T-helper 9 cell (primary cell): Measurements from ENCODE around the gene KCNAB2.
A peak's percentile ranks its signal among the peaks of the same experiment; 100 is the strongest.

ENCODE experiments used
- DNase-seq: peaks from one replicate; pipeline ENCODE4 v3.0.0-alpha.2; 2020

Gene KCNAB2

DNA sequence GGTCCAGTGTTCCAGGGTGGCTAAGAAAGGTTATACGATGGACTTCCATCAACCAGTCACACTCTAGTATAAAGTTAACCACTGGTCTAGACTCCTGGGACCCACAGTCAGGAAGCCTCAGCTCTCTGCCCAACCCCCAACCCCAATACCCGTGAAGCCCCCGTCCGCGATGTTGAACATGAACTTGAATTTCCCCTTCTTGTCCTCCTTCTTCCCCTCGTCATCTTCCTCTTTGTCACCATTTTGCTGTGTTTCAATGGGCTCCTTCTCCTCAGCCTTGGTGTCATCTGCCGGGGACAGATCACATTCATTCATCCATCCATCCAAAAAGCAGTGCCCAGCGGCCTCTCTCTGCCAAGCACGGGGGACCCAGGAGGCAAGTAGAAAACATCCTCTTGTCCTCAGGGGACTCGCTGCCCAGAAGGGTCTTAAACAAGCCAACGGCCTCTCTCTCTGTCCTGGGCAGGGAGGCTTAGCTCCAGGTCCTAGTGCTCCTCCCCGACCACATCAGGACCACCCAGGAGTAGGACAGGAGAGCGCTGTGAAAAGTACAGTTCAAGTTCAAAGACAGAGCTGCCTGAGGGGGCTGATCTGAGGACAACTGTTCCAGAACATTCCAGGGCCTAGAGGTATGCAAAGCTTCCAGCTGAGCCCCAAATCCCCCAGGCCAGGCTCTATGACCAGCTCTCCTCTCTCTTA lies 66.5 kb downstream of the KCNAB2 start:
- no peak for DNase-seq

DNA sequence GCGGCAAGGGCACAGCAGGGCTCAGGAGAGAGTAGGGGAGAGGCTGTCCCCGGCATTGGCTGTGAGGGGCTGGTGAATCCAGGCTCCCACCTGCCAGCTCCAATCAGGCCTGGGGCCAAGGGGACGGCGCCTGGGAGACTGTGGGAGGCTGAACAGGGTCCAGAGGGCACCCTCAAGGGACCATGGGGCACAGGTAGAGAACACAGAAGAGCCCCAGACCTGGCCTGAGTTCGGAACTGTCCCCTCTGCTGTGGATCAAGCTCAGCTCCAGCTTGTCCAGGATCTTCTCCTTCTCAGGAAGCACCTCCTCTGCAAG lies 67.0 kb downstream of the KCNAB2 start:
- DNase-seq, result no peak

DNA sequence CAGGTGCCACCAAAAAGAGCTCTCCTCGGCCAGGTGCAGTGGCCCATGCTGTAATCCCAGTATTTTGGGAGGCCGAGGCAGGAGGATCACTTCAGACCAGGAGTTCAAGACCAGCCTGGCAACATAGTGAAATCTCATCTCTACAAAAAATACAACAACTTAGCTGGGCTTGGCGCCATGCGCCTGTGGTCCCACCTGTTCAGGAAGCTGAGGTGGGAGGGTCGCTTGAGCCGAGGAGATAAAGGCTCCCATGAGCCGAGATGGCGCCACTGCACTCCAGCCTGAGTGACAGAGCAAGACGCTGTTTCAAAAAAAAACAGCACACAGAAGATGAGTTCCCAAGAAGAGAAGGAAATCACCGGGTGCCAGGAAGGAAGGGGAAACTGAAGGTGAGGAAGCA lies 67.4 kb downstream of the KCNAB2 start:
- DNase-seq, result no peak

DNA sequence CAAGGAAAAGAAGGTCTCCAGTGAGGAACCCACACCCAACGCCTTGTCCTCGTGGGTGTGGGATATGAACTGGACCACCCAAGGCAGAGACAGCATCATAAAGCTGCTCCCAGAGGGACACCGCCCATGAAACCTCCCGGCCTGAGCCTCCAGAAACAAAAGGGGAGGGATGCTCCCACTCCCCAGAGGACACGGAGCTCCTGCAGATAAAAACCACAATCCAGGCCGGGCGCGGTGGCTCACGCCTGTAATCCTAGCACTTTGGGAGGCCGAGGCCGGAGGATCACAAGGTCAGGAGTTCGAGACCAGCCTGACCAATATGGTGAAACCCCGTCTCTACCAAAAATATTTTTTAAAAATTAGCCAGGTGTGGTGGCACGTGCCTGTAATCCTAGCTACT lies 68.1 kb downstream of the KCNAB2 start:
- no peak for DNase-seq

DNA sequence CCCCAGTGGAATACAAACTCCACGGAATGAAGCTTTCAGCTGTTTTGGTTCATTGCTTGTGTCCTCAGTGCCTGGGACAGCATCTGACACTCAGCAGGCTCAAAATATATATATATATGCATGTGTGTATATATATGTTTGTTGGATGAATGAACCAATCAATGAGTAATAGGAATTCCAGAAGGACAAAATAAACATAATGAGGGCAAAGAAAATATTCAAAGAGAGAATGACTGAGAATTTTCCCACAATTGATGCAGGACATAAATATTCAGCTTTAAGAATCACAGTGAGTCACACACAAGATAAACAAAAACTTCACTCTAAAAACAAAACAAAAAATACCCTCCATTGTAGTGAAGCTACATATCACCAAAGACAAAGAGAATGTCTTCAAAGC lies 70.4 kb downstream of the KCNAB2 start:
- no peak for DNase-seq

DNA sequence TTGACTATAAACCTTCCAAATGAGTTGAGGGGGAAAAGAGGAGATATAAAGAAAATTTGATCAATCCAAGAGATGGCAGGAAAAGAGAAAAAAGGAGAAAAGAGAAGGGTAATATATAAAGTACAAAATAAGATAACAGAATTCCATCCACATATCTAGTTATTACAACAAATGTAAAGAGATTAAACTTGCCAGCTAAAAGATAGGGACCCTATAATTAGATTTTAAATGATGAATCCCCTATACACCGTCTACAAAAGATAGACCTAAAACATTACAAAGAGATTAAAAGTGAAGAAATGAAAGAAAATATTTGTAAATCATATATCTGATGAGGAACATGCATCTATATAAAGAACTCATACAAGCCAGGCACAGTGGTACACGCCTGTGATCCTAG lies 71.4 kb downstream of the KCNAB2 start:
- no peak for DNase-seq

DNA sequence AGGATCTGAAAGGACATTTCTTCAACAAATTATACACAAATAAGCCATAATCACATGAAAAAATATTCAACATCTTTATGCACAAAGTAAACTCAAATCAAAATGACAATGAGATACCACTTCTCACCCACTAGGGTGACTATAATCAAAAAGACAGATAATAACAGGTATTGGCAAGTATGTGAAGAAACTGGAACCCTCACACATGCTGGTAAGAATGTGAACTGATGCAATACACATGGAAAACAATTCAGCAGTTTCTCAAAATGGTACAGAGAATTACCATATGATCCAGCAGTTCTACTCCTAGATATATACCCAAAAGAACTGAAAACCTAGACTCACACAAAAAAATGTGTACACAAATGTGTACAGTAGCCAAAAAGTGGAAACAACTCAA lies 71.9 kb downstream of the KCNAB2 start:
- DNase-seq, result no peak

DNA sequence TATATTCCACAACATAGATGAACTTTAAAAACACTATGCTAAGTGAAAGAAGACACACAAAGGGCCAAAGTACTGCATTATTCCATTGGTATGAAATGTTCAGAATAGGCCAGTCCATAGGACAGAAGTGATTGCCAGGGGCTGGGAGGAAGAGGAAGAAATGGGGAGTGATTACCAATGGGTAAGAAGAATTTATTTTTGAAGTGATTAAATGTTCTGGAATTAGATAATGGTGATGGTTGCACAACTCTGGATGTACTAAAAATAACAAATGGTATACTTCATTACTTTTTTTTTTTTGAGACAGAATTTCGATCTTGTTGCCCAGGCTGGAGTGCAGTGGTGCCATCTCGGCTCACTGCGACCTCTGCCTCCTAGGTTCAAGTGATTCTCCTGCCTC lies 72.7 kb downstream of the KCNAB2 start:
- no peak for DNase-seq

DNA sequence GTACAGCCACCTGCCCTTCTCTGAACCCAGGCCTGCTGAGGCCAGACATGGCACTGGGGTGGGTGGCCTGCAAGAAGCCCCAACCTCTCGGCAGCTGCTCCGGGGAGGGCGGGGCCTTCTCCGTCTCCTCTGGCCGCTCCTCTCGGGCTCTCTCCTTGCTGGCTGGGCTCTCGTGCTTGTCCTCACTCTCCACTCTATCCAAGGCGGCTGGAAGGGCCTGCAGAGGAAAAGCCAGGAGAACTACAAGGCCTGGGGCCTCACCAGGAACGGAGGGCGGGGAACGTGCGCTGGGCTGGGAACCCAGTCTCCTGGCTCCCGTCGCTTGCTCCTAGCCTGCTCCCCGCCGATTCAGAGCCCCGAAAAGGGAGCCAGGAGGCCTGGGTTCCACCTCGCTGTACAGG lies 75.3 kb downstream of the KCNAB2 start:
- DNase-seq, result no peak

DNA sequence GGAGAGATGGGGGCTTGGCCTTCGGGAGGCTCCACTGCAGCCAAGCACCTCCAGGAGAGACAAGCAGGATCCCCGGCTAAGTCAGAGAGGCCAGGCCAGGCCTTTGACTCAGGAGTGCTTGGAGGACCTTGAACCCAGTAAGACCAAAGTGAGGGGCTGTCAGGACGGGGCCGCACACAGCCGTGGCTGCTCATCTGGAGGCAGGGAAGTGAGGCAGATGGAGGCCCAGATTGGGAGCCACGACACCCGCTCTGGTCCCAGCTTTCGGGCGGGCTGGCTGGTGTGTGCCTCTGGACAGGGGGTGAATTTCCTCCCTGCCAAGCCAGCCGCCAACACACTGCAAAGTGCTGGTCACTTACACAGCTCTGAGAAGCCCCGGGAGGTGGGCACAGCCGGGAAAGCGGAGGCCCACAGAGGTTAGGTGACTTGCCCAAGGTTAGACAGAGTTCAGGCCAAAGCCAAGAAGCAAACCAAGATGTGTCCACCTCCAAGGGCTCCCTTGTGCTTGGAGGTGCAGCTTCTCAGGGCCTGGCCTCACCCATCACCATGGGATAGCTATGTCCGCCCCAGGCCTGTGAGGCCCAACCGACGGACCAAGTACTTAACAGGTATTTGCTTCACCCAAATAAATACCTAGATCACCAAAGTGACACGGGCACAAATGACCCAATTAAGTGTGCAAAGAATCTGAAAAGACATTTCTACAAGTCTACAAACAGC lies 76.1 kb downstream of the KCNAB2 start:
- no peak for DNase-seq

DNA sequence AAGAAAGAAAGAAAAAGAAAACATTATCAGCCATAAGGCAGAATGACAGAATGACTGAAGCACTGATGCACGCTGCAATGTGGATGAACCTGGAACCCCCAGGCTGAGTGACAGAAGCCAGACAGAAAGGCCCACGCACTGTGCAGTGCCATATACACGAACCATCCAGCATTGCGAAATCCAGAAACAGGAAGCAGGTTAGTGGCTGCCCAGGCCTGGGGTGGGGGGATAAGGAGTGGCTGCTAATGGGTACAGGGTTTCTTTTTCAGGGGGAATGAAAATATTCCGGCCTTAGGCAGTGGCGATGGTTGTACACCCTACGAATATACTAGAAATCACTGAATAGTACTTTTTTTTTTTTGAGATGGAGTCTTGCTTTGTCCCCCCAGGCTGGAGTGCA lies 77.4 kb downstream of the KCNAB2 start:
- DNase-seq, result no peak

DNA sequence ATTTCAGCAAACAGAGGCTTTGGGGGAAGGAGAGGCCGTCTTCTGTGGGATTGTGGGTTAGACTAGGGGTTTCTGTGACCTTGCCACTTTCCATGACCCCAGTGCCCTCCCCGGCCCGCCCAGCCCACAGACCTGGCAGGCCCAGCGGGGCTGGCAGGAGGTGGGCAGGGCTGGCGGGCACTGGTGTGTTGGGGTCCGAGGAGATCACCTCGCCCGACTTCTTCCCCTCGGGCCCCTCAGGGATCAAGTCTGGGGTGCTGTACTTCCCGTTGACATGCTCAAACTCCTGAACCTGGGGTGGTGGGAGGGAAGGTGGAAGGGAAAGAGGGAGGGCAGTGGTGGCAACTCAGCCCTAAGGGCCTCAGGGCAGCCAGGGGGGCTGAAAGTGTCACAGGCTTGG lies 78.1 kb downstream of the KCNAB2 start:
- no peak for DNase-seq

DNA sequence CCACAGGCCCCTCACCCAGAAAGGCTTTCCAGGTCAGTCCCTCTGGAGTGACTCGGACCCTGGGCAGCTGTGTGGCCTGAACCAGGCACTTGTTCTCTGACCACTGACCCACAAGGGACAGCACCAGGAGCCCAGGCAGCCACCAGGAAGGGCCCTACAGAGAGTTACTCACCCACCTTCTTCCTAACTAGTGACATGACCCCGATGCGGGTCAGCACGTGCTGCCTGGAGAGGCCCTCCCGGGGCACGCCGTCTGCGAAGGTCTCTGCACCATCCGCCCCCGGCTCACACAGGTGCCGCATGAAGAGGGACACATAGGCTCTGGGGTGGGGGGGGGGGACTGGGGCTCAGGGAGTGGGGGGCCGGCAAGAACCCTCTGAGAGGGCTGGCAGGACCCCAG lies 78.7 kb downstream of the KCNAB2 start:
- no peak for DNase-seq

DNA sequence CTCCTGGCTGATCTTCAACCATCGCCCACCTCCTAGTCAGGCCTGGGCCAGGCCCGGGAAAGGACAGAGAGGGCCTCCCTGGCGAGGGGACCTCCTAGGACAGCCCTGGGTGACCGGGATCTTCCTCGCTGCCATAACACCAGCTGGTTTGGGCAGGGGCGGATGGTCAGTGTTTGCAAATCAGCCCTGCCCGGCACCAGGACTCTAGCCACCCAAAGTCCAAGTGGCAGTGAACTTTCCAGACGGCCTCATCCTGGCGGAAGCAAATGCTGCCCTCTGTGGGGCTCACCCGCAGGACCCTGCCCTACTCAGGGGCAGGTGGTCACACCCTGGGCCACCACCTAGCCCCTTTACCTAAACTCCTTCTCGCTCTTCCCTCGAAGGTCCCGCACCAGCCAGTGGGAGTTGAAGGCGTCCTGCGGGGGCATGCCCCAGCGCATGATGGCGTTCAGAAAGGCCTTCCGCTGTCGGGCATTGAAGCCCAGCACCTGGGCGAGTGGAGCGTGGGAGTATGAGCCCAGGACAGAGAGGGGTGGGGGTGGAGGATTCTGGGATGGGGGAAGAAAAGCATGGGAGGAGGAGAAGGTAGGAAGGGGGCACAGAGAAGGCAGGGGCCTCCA lies 79.2 kb downstream of the KCNAB2 start:
- no peak for DNase-seq

DNA sequence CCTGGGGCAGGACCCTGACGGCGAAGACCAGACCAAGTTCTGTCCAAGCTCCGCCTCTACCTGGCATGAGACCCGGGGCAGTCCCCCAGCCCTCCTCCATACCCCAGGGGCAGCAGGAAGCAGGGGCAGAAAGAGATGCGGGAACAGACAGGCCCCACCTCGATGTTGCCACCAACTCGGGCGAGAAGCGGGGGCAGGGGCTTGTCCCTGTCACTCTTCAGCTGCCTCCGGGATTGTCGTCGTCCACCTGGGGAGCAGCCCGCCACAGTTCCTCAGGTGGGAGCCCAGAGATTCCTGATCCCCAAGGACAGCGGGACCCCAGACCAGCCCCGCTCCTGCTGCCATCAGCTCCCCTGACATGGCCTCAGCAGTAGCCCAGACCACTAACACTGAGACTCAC lies 79.7 kb downstream of the KCNAB2 start:
- DNase-seq, result no peak

DNA sequence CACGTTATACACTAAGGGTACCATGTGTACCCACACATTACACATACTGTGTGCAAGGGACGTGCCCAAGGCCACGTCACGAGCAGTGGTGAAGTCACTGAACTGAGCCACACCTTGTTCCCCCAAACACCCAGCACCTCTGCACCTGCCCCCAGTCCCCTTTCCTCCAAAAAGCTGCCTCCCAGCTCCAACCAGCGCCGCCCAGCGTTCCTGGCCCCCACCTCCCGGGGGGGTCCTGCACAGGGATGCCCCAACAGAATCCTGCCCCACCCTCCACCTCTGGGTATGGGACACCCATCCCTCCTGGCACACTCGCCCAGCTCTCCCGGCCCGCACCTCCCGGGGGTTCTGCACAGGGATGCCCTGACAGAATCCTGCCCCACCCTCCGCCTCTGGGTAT lies 80.3 kb downstream of the KCNAB2 start:
- DNase-seq, result no peak

DNA sequence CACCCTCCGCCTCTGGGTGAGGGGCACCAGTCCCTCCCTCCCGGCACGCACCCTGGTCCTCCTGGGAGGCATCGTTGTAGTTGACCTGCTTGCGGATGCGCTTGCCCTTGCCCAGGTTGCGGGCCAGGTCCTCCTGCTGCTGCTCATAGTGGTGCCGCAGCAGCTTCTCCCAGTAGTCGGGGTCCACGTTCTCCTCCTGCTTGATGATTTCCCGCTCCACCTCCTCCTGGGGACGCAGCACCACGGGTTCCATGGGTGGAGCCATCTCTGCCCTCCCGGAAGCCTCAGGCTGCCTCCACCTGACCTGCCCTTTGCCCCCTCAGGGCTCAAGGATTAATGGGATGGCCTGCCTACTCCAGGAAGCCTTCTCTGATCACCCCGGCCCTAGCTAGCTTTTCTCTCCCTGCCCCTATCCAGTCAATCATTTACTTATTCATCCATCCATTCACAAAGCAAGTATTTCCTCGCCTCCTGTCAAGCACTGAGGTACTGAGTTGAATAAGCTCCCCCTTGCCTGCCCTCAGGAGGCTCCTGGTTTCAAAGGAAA lies 80.9 kb downstream of the KCNAB2 start:
- no peak for DNase-seq

DNA sequence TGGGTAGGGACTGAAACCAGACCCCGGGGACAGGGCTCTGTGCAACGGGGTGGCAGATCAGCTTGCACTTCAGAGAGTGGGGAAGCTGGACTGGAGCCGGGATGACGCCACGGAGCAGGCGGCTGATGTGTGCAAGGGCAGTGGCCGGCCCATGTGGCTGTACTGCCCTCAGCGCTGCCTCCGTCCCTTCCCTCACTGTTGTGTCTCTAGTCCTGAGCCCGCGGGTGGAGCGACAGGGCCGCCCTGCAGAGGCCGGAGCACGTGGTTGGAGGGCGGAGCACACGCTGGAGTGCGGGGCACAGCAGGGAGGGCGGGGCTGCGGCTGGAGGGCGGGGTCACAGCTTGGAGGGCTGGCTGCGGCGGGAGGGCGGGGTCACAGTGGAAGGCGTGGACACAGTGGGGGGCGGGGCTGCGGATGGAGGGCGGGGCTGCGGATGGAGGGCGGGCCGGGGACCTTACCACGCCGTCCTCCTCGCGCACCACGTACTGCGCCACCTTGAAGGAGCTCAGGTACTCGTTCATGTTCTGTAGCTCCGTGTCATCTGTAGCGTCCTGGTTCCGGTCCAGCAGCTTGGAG lies 82.0 kb downstream of the KCNAB2 start:
- peak; percentile 77 for DNase-seq

DNA sequence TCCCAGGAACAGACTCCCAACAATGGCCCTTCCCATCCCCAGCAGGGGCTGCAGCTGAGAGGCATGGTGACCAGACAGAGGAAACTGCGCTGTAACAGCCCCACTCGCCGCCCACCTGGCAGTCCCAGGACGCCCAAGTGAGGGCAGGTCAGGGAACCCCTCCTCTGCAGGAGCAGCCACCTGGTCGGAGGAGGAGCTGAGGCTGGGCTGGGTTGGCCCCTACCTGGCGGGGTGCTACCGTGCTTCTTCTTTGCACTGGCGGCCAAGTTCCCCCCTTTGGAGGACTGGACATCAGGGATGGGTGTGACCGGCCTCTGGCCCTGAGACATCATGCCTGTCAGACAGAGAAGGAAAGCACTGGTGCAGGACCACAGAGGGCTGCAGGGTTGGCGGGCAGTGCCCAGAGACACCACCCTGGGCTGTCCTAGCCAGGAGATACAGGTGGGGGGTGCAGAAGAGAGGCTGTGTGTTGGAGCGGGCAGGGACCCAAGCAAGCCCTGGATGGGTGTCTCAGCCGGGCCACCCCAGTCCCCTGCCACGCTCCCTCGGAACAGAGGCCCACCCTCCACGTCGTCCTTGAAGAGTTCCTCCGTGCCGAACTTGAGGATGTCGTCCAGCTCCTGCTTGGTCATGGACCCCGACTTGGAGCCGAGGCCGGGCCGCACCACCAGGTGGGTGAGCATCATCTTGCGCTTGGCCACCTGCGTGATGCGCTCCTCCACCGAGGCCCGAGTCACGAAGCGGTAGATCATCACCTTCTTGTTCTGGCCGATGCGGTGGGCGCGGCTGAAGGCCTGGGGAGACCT lies 82.8 kb downstream of the KCNAB2 start:
- DNase-seq, result no peak

DNA sequence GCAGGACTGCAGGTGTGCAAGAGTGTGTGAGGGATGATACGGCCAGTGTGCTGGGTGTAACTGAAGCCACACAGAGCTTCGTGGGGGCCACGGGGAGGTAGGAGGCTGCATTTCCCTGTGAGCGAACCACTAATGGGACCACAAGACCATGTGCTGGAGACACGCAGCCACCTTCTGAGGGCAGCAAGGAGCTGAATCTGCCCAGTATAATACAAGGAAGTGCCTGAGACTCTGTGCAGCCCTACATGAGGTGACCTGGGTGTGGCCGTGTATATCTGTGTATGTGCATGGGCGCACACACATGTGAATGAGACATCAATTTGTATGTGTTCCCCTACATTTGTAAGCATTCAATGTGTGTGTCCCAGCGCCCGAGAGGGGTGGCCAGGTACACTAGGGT lies 83.6 kb downstream of the KCNAB2 start:
- no peak for DNase-seq

DNA sequence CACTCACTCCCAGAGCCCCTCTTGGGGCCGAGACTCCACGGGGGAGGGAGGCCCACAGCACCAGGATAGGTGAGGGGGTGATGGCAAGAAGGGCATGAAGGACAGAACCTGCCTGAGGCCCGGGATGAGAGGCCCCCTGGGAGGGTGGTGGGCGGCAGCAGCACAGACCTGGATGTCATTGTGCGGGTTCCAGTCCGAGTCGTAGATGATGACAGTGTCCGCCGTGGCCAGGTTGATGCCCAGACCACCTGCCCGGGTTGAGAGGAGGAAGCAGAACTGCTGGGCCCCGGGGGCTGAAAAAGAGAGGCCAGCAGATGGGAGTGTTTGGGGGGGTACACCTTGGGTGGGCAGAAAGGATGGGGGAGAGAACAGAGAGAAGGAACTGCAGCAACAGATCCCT lies 84.3 kb downstream of the KCNAB2 start:
- DNase-seq, result no peak

DNA sequence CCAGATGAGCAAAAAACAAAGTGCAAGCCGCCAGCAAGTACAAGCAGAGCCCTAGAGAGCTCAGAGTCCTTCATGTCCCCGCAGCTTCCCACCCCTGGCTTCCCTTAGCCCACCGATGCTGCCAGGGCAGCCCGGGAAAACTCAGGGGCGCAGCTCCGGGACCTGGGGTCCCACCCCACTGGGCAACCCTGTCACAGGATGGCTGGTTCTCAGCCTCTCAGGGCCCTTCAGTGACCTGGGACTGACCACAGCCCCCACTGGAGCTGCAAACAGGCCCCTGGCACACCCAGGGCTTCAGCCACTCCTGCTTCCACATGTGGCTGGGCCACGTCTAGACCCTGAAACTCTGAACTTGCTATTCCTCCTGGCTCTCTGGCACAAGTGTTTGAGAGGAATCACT lies 84.9 kb downstream of the KCNAB2 start:
- no peak for DNase-seq

DNA sequence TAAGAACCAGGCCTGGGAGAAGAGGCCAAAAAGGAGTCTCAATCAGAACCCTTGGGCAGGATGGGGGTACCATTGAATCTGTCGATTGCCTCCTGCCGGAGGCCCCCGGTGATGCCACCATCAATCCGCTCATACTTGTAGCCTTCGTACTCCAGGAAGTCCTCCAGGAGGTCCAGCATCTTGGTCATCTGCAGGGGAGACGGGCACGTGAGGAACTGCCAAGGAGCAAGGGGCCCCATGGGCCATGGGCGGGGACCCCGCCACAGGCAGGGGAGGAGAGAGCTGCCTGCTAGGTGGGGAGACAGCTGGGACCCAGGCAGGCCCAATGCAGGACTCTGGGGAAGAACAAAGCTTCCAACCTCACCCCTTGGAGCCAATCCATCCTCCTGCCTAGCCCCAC lies 85.9 kb downstream of the KCNAB2 start:
- no peak for DNase-seq
